Stimulated activated CD8-positive, alpha-beta memory T cell treated with anti-CD3 and anti-CD28 coated beads, Interleukin-15, amount 100 ng/mL, for 1 hour (primary cell): ENCODE measurements around the gene FARSB.
"Not testable (repeated sequence)": the region's sequence is repeated elsewhere in the genome, so short reads cannot be mapped to it uniquely, and the experiment has no call there.

ENCODE experiments used
- DNase-seq: peaks from one replicate; pipeline ENCODE4 v3.0.0-alpha.2; 2020; ENCODE audit warnings: low read depth

The FARSB gene

DNA sequence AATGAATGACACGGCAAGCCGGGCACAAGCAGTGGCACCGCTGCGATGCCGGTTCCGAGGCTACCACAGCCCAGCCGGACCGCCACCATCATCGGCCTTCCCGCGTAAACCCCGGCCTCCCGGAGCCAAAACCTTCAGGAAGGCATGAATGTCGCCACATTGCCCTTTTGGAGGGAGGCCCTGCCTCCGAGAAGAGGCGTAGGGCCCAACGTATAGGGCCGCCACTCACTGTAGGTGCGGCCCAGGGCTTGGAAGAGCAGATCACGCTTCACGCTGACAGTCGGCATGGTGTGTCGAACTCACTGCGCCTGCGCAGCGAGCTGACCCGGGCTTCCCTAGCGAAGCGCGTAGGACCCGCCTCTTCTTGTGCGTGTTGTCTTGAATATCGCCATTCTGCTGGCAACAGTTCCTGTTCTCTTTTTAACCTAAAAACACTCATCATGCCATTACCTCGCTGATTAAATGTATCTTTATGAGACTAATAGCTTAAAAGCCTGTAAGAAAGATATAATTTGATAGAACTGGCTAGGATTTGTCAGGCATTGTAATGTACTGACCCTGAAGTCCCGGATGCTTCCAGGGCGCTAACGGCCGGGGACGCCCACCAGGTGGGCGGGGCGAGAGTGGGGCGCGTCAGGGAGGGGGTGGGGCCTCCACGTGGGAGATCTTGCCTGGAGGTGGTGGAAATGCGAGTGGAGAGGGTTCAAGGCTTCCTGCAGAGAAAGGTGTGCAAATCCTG lies at the start of gene FARSB:
Gene FARSB (minus strand): TSS at position 306 of the 739 bp plus-strand sequence. CDS start 19 bp downstream, at position 287.
- peak; percentile 82 for DNase-seq

DNA sequence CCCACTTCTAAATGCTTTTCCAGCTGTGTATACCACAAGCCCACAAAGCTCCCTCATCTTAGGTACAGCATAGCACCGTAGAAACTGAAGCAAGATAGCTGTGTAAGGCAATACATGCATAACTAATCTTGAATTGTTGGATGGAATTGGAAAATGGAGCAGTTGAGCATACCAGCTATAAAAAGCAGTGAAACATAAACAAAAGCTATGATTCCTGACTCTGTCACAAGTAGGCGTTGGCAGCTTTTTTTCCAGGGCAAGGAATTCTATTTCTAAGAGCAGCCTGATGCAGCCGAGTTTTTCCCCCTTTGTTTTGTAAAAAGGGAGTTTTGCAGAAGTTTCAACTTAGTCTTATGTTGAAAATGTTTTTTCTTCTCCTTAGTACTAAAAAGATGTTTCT lies 48.0 kb upstream of the FARSB start:
- DNase-seq = no peak

DNA sequence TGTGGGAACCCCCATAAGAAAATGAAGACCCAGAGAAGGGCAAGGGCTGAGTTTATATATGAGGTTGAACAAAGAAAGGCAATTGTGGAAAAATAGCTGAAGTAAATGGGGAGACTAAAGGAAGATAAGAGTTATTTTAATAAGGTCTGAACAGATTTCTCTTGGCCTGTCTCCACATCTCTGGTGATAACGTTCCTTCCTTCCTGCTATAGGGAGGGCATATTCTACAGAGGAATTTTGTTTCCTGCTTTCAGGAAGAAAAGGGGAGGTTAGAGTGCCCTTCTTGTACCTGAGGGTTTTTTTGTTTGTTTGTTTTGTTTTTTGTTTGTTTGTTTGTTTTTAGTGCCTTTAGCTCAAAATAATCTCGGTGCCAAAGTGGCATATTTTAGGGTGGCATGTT lies 47.2 kb upstream of the FARSB start:
- no peak for DNase-seq

DNA sequence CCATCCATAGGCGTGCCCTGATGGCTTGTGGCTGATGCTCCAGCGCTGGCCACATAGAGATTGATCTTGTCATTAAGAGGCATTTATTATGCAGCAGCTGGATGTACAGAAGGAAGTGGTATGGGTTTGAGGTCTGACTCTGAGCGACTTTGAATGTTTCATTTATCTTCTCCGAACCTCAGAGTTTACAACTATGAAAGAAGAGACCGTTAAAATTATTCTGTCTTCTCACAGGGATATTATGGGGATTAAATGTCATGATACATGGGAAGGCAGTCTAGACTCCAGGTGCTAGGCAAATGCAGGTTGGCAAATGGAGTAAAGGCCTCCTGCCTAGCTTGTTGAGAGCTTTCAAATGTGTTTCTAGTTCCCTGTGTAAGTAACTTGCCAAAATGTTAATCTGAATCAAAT lies 45.8 kb upstream of the FARSB start:
- no peak for DNase-seq

DNA sequence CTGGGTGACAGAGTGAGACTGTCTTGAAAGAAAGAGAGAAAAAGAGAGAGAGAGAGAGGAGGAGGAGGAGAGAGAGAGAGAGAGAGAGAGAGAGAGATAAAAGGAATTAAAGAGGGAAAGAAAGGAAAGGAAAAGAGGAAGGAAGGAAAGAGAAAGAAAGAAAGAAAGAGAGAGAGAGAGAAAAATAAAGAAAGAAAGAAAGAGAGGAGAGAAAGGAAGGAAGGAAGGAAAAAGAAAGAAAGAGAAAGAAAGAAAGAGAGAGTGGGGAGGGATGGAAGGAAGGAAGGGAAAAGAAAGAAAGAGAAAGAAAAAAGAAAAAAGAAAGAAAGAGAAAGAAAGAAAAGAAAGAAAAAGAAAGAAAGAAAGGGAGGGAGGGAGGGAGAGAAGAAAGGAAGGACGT lies 45.3 kb upstream of the FARSB start:
- no peak for DNase-seq

DNA sequence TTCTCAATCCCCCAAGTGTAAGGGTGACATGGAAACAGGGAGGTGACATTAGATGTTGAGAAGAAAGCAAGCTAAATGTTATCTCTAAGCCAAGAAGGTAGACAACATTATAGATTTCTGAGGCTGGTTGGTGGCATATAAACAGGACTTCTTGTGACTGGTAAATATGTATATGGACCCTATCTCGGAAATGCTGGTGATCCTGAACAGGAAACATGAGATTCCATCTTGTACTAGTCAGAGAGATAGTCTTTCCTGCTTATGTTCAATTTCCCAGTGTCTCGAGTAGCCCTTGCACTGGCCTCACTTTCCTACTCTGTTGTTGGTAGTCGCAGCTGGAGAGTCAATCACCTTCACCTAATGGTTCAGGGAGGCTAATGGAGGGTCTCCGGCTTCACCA lies 42.4 kb upstream of the FARSB start:
- DNase-seq = no peak

DNA sequence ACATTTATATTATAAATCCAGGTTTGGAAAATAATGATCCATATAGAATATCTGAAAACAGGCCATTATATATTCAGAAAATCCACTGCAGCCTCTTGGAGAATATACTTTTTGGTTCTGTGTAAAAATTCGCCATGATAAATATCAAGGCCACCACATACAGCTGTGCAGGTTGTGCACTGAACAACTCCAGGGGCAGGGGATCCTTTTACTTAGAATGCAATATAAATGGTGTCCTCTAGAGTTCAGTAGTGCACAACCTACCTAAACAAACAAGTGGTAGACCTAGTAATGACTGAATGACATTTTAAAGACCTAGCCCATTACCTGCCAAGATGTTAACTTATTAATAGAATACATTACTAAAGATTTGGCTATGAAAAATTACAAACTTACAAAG lies 37.9 kb upstream of the FARSB start:
- no peak for DNase-seq

DNA sequence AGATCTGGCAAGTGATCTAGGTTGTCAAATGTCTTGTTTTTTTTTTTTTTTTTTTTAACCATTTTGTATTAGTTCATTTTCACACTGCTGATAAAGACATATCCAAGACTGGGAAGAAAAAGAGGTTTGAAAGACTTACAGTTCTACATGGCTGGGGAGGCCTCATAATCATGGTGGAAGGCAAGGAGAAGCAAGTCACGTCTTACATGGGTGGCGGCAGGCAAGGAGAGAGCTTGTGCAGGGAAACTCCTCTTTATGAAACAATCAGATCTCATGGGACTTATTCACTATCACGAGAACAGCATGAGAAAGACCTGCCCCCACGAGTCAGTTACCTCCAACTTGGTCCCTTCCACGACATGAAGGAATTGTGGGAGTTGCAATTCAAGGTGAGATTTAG lies 37.5 kb upstream of the FARSB start:
- DNase-seq = not testable (repeated sequence)

DNA sequence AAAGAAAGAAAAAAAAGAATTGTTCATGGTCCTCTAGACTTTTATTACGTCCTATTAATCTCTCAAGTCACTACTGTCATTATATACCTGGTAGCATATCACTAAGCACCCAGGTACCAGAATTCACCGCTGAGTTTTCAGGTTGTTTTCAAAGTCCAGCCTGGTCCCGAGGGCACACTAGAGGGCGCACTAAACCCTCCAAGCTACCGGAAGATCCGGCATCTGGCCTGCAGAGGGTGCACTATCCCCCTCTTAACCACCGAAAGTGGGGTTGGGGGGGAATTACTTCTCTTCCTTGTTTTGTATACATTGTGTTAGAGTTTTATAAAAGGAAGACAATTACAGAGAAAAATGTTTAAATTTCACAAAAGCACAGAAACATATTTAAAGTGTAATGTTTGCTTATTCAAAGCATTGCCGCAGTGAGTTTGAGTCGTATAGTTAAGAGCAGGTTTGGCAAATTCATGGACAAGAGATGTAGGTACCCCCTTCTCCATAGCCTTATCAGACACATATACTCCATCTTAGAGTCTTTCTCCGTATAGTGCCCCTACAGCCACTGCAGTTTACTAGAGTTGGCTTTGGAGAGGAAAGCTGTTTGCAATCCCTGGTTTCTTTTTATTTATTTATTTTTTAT lies 34.8 kb upstream of the FARSB start:
- peak; percentile 51 for DNase-seq

DNA sequence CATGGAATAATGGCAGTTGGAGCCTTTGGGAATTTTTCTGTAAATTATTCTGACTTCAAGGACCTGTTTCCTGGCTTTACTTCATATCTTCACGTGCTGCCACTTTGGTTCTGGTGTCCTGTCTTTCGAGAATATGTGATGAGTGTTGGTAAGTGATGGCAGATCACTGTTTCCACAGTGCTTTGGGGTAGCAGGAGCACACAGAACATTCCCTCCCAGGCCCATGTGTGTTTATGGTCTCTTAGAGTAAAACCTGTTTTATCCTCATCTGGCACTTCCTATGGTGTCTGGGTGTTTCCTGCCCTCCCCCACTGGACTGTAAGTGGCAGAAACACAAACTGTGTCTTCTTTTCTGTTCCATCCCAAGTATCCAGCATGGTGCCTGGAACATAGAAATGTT lies 33.4 kb upstream of the FARSB start:
- no peak for DNase-seq

DNA sequence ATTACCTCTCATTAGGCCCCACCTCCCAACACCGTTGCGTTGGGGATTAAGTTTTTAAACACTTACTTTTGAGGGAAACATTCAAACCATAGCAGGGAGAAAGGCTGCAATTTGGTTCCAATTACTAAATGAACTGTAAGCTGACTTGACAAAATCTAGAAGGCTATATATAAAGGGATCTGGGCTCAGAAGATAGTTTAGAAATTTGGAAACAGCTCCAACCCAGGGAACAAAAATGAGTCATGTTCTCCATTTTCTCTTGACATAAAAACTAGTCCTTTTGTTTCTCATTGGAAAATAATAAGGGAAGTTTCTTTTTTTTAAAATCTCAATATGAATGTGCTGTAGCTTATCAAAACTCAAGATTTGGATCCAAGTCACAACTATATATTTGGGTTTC lies 33.0 kb upstream of the FARSB start:
- DNase-seq = no peak

DNA sequence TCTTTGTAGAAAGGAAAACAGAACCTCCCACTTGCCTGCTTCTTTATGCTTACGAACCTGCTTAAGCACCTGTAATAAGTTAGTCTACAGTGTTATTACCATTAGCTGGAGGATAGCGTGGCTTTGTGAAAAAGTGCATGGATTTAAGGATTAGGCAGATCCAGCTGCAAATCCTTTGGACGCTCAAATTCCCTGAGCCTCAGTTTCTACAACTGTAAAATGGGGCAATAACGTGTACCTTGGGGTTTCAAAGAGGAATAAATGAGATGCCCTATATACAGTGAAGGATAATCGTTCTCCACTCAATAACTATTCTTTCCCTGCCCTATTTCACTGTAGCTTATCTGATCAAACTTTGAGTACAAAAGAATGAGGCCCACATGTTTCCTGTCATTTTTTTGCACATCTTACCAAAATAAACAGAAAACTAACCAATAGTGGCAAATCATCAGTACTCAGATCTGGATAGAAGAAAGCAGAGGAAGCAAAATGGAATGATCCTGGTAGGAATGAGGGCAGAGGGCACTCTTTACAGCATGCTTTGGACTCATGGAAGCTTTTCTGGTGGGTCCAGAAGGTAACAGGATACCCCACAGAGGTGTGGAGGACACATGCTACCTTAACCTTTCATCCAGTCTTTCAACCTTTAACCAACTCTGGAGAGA lies 30.3 kb upstream of the FARSB start:
- DNase-seq = no peak

DNA sequence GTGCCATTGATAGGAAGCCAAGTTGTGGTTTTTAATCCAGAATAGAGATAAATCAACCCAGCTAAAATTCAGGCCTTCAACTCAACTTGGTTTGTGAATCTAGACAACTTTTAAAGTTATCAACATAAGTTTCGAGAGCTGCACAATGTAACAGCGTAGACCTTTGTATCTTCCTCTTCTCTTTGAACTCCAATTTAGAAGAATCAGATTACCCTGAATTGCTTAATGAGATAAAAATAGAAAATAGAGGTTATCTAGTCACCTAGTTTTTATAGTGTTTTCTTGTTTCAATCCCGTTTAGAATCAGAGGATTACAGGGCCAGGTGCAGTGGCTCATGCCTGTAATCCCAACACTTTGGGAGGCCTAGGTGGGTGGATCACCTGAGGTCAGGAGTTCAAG lies 27.9 kb upstream of the FARSB start:
- DNase-seq = no peak

DNA sequence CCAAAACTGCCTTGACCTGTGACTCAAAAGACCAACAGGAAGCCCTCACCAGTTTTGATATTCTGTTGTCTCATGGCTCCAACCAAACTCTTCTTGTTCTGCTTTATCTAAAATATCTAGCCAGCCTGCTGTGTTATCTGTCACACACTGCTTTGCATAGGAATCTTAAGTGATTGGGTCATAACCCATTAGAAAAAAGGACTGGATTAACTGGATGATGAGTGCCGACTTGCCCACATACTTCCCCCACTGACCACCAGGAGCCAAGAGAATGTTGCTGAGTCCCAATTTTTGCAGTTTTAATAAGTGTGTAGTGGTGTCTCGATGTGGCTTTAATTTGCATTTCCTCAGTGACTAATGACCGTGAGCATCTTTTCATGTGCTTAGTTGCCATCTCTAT lies 22.1 kb upstream of the FARSB start:
- no peak for DNase-seq

DNA sequence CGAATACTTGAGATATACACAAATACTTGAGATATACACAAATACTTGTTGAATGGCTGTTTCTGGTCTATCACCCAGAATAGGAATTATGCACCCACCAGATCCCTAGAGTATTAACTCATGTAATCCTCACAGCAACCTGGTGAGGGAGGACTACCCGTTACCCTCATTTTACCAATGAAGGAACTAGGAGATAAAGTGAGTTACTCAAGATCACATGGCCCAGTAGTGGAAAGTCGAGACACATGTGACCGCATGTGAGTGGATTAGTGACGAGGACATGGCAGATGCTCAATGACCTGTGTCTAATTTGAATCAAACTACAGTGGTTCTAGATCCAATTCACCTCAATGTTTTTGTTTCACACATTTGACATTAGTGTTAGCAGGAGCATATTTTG lies 18.0 kb upstream of the FARSB start:
- DNase-seq = no peak

DNA sequence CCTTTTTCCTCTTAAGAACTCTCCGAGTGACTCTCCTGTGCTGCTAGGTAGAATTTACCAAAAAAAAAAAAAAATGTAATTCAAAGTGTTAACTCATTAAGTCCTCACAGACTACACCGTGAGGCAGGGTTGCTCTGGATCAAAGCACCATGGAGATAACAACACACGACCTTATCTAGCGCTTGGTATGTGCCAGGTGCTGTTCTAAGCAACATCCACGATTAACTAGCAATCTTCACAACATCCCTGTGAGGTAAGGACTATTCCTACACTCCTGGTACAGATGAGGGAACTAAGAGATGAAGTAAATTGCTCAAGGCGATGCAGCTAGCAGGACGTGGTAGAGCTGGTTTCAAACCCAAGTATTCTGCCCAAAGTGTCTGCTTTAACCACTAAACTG lies 17.4 kb upstream of the FARSB start:
- no peak for DNase-seq

DNA sequence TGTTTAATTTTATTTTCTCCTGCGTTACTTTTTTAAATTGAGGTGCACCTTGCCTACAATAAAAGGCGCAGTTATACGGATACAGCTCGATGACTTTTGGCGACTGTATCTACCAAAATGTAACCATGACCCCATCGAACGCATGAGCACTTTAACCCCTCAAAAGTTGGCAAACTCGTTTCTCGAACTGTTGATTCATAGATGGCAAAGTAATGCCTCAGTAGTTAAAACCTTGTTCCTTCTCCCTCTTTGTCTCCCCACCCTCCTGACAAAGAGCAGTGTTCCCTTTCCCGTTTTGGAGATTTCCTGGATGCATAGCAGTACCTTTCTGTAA lies 16.1 kb upstream of the FARSB start:
- DNase-seq = no peak

DNA sequence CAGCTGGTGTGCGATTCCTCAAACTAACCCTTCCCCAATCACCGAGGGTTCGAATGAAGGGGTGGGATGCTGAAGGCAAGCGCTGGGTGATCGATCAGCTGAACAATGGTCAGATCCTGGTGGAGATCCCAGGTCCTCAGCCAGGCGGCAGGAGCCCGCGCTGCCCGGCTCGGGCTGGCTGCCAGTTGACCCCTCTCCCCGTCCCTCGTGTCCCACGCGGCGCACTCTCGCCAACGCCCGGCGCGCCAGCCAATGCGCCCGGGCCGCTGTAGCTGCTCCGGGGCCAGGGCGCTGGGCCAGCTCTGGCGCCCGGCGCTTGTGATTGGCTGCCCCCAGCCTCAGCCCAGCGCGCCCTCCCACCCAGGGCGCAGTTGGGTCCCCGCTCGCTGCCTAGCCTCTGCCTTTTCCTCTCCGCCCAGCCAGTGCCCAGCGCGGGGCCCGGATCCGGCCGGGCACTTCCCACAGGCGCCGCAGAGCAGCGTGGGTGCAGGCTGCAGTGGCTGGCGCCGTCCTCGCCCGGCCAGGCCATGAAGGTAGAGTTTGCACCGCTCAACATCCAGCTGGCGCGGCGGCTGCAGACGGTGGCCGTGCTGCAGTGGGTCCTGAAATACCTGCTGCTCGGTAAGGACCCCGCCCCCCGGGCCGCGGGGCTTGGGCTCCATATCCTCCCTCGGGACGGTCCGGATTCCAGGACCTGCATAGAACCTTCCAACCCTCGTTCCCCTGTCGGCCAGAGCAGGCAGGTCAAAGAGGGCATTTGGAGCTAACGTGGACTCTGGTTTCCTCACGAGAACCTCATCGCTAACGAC lies 15.6 kb upstream of the FARSB start, which contains the start of gene MOGAT1:
Gene MOGAT1 (plus strand): TSS at position 400 of the 809 bp plus-strand sequence. CDS start 128 bp downstream, at position 528.
- DNase-seq = no peak

DNA sequence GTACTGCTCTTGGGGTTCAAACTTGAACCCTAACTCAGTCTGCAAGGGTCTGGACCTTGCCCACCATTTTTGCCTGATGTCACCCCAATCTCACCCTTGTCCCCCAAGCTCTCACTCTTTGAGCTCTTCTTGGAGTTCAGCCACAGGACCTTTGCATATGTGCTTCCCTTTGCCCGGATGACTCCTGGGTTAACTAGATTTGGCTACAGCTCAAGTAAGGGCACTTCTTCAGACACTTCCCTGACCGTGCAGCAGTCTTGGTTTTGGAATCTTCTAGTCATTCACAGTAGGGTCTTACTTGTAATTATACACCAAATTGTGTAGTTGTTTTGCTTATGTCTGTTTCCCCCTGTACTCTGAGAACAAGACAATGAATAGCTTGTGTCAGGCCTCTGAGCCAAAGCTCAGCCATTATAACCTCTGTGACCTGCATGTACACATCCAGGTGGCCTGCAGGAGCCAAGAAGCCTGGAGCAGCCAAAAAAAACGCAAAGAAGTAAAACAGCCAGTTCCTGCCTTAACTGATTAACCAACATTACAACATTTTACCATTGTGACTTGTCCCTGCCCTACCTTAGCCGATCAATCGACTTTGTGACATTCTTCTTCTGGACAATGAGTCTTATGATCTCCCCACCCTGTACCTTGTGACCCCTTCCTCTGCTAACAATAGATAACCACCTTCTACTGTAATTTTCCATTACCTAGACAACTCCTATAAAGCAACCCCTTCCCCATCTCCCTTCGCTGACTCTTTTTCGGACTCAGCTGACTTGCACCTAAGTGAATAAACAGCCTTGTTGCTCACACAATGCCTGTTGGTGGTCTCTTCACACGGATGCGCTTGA lies 14.5 kb upstream of the FARSB start:
- DNase-seq = no peak

DNA sequence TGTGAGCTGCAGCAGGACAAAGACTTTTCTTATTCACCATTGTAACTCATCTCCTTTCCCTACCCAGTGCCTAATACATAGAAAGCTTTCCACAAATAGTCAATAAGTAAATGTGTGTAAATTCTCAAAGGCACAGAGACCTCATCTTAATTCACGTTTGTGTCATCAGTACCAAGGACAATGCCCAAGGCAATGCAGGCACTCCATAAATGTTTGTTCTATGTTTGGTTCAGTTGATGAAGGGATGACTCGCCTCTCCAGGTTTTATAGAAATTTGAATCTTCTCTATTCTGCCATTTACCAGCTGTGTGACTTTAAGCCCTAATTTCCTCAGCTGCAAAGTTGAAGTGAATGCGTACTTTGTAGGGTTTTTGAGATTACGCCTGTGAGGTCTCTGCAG lies 13.5 kb upstream of the FARSB start:
- DNase-seq = no peak

DNA sequence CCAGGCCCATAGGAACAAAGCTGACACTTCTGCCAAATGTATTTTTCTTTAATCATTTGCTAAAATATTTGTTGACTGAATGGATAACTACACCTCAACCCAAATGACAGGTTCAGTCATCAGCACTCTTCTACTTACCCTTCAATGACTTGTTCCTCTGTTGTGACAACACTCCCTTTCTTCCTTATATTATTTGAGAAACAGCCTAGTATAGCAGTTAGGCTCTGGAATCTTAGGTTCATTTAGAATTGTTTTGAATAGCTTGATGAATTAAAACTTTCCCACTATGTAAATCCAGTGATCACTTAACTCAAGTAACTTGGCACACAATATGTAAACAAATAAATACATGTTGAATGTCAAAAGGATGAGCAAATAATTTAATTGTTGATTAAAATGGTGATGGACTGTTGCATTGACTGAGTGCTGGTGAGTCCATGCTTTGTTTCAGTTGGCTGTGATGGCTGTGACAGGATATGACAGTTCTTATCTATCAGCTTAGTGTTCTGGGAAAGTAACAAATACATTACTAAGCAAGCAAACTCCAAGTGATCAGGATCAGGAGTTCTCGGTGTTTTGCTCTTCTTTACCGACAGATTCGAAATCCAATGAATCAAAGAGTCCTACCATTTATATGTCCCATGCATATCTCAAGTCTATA lies 12.7 kb upstream of the FARSB start:
- DNase-seq = no peak
